Metanephros (tissue), 2 donors: ENCODE results near the gene PLBD1. TPM values are rescaled to one million over a fixed set of nuclear protein-coding genes. Genes with fewer than 3 reads are reported as not detected.

Source experiments
- small RNA-seq: library from RNA; depleted of rRNA; stranded (forward); fragments of <200 nt; gene quantifications from one replicate; pipeline ENCODE3, GENCODE V24; 2014; ENCODE audit warnings: low replicate concordance
- total RNA-seq: library from RNA; depleted of rRNA; stranded (reverse); fragments of >200 nt; gene quantifications from one replicate; pipeline ENCODE4 v1.2.3, GENCODE V29; 2014

The PLBD1 gene, protein sequence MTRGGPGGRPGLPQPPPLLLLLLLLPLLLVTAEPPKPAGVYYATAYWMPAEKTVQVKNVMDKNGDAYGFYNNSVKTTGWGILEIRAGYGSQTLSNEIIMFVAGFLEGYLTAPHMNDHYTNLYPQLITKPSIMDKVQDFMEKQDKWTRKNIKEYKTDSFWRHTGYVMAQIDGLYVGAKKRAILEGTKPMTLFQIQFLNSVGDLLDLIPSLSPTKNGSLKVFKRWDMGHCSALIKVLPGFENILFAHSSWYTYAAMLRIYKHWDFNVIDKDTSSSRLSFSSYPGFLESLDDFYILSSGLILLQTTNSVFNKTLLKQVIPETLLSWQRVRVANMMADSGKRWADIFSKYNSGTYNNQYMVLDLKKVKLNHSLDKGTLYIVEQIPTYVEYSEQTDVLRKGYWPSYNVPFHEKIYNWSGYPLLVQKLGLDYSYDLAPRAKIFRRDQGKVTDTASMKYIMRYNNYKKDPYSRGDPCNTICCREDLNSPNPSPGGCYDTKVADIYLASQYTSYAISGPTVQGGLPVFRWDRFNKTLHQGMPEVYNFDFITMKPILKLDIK
- total RNA-seq, result 31.4 TPM

GRCh38 chr12:14567351-14568162 is at the start of gene PLBD1:
Gene PLBD1 (minus strand): TSS chr12:14567883. CDS start chr12:14567696, 187 bp downstream.

Small RNA genes within 50 kb of the gene (small RNA-seq; reads per million reads assigned to genes)
- gene RN7SKP134, result not detected

Other genes with a start within 250 kb of the PLBD1 start
- gene ATF7IP, start 202.2 kb downstream of the PLBD1 start, total RNA-seq, result 52.9 TPM
- gene GUCY2C, start 128.7 kb upstream of the PLBD1 start, total RNA-seq, result not detected
- gene WBP11, start 235.6 kb upstream of the PLBD1 start, total RNA-seq, result 28.4 TPM
- 2.7 TPM for gene C12orf60, start 235.8 kb upstream of the PLBD1 start, total RNA-seq
- 3.3 TPM for gene SMCO3, start 246.3 kb upstream of the PLBD1 start, total RNA-seq